K562 (cell line): ENCODE data around the gene DBH. TPM values are rescaled to one million over a fixed set of nuclear protein-coding genes. Genes with fewer than 3 reads are reported as not detected.

Source experiments
- ATAC-seq: fragments of 200-7000 bp; cut with Tn5 transposase; 3 replicates; pipeline ENCODE4 v1.9.1; 2020; ENCODE audit warnings: moderate library complexity
- BruUV-seq: library from RNA; stranded (reverse); fragments of 400-500 nt; replicated peaks from 2 replicates; lab custom pipeline; 2021; lab: Mats Ljungman, UMichigan
- CTCF ChIA-PET: fragments of 300-600 bp; formaldehyde crosslinking; extraction: SDS; loops from one replicate; lab custom pipeline; 2021; ENCODE audit warnings: low intra/inter-chr PET ratio; lab: Yijun Ruan, JAX
- POLR2A ChIA-PET: fragments of 300-600, 350-650 bp; sonication (Branson Sonifier 250); formaldehyde crosslinking; extraction: SDS; loops from one replicate; lab custom pipeline; 2021; ENCODE audit warnings: antibody characterized with exemption, inconsistent platforms; lab: Yijun Ruan, JAX
- DNase-seq, 4 experiments: peaks; one replicate each; pipeline versions ENCODE4 v3.0.0 to v3.0.0-alpha.2; 2011 to 2018; ENCODE audit warnings: low spot score in 3 of 4, mixed read lengths in 3 of 4; ENCODE audit errors: extremely low read depth in 1 of 4
- FAIRE-seq: peaks from 2 replicates; lab custom pipeline; 2011; peaks lifted over from hg19 to GRCh38; lab: Jason Lieb, UNC
- H2AFZ ChIP-seq: 2 replicates; pipeline ENCODE4 v1.6.0; 2011; ENCODE audit warnings: low read depth, low read length, control low read depth, inconsistent platforms
- H3K27ac ChIP-seq: fragments of 200-600 bp; 3 replicates; pipeline ENCODE4 v1.8.0; 2011; ENCODE audit warnings: low read depth, mild to moderate bottlenecking, control low read depth, inconsistent platforms, low read length, moderate library complexity, mixed read lengths; ENCODE audit errors: extremely low read depth
- H3K27me3 ChIP-seq, 2 experiments: fragments of 300-600 bp in 1 of 2; 2 replicates in 1 of 2; 3 replicates in 1 of 2; pipeline versions ENCODE4 v1.6.0 to v1.8.0; 2011; ENCODE audit warnings: inconsistent platforms in 2 of 2, low read length in 2 of 2, mild to moderate bottlenecking in 1 of 2, mixed read lengths in 1 of 2, moderate library complexity in 1 of 2; ENCODE audit not compliant: control insufficient read depth in 2 of 2, insufficient read depth in 2 of 2
- H3K36me3 ChIP-seq: fragments of 300-600 bp; 3 replicates; pipeline ENCODE4 v1.8.0; 2011; ENCODE audit warnings: mild to moderate bottlenecking, low read length, inconsistent platforms; ENCODE audit not compliant: control insufficient read depth, insufficient read depth
- H3K4me1 ChIP-seq, 2 experiments: fragments of 200-600 bp in 1 of 2; replicated peaks in 1 of 2; 2 replicates in 1 of 2; 3 replicates in 1 of 2; pipeline versions ENCODE4 v1.5.1 to v1.8.0; 2011; ENCODE audit warnings: inconsistent platforms in 2 of 2, low read length in 2 of 2, mild to moderate bottlenecking in 1 of 2, mixed read lengths in 1 of 2, moderate library complexity in 1 of 2; ENCODE audit not compliant: control insufficient read depth in 2 of 2, insufficient read depth in 2 of 2
- H3K4me2 ChIP-seq: 2 replicates; pipeline ENCODE4 v1.6.1; 2011; ENCODE audit warnings: low read length, control low read depth, inconsistent platforms, mixed read lengths; ENCODE audit not compliant: insufficient read depth
- H3K4me3 ChIP-seq: fragments of 200-600 bp; sonication (generic), shearing (Covaris generic); 2 replicates; pipeline ENCODE4 v1.5.1; 2016; ENCODE audit warnings: control low read depth, inconsistent platforms
- H3K79me2 ChIP-seq: fragments of 200-600 bp; 3 replicates; pipeline ENCODE4 v1.8.0; 2011; ENCODE audit warnings: low read length, inconsistent platforms; ENCODE audit not compliant: control insufficient read depth, insufficient read depth
- H3K9ac ChIP-seq, 2 experiments: 2 replicates each; pipeline versions ENCODE4 v1.6.0 to v1.6.1; 2011; ENCODE audit warnings: low read depth in 2 of 2, low read length in 2 of 2, control low read depth in 1 of 2, inconsistent platforms in 1 of 2, mild to moderate bottlenecking in 1 of 2, mixed read lengths in 1 of 2; ENCODE audit not compliant: insufficient read depth in 1 of 2
- H3K9me1 ChIP-seq: one replicate; pipeline ENCODE4 v1.6.0; 2011; ENCODE audit warnings: inconsistent platforms, mild to moderate bottlenecking, low read length, moderate library complexity; ENCODE audit not compliant: control insufficient read depth, insufficient read depth
- H3K9me3 ChIP-seq: replicated peaks from 2 replicates; pipeline ENCODE4 v1.5.1; 2011; ENCODE audit warnings: low read depth, low read length, inconsistent platforms; ENCODE audit not compliant: control insufficient read depth, insufficient read depth
- H4K20me1 ChIP-seq: replicated peaks from 2 replicates; pipeline ENCODE4 v1.6.1; 2011; ENCODE audit warnings: low read length, inconsistent platforms, mixed read lengths; ENCODE audit not compliant: control insufficient read depth, insufficient read depth
- CREM ChIP-seq: IDR thresholded peaks from 2 replicates; pipeline ENCODE4 v1.6.1; 2014; ENCODE audit warnings: antibody characterized with exemption, low read depth
- FOXJ3 ChIP-seq: sonication (generic); formaldehyde crosslinking; IDR thresholded peaks from 2 replicates; pipeline ENCODE4 v1.4.0; 2020; ENCODE audit warnings: mild to moderate bottlenecking, missing genetic modification reagents
- MIER1 ChIP-seq: fragments of 450-650 bp; IDR thresholded peaks from 2 replicates; pipeline ENCODE4 v1.6.1; 2016; ENCODE audit warnings: antibody characterized with exemption, mild to moderate bottlenecking, low read depth
- MXI1 ChIP-seq: IDR thresholded peaks from 2 replicates; pipeline ENCODE4 v1.6.1; 2011; ENCODE audit warnings: low read depth, mild to moderate bottlenecking, improper control_type of control experiment, low read length
- NONO ChIP-seq, 2 experiments: fragments of 200-400 bp in 1 of 2; fragments of 450-650 bp in 1 of 2; formaldehyde crosslinking in 1 of 2; IDR thresholded peaks; 2 replicates each; pipeline ENCODE4 v1.6.1; 2017; ENCODE audit warnings: low read depth in 2 of 2, mild to moderate bottlenecking in 2 of 2, moderate library complexity in 2 of 2, low read length in 1 of 2
- RBM14 ChIP-seq: fragments of 200-400 bp; formaldehyde crosslinking; IDR thresholded peaks from 2 replicates; pipeline ENCODE4 v1.6.1; 2018; ENCODE audit warnings: low read depth, mild to moderate bottlenecking, low read length, moderate library complexity, borderline replicate concordance; ENCODE audit not compliant: insufficient read depth
- RNF2 ChIP-seq: sonication (generic); IDR thresholded peaks from 2 replicates; pipeline ENCODE4 v1.6.1; 2016
- SIN3B ChIP-seq: fragments of 450-650 bp; IDR thresholded peaks from 2 replicates; pipeline ENCODE4 v1.6.1; 2017; ENCODE audit warnings: low read depth, mild to moderate bottlenecking, moderate library complexity
- SMAD4 ChIP-seq: fragments of 250-450 bp; sonication (Bioruptor Pico); conservative IDR thresholded peaks from 2 replicates; pipeline ENCODE4 v1.8.0; 2021; ENCODE audit warnings: inconsistent platforms, mild to moderate bottlenecking, moderate library complexity
- SMARCB1 ChIP-seq: IDR thresholded peaks from 2 replicates; pipeline ENCODE4 v1.6.1; 2011; ENCODE audit warnings: improper control_type of control experiment, low read depth; ENCODE audit not compliant: insufficient read length
- TRIM25 ChIP-seq: fragments of 450-650 bp; IDR thresholded peaks from 2 replicates; pipeline ENCODE4 v1.7.0; 2016; ENCODE audit warnings: borderline replicate concordance
- U2AF2 ChIP-seq: fragments of 200-400 bp; formaldehyde crosslinking; optimal IDR thresholded peaks from 2 replicates; pipeline ENCODE3; 2017; ENCODE audit warnings: low read depth, mild to moderate bottlenecking, low read length
- XRCC5 ChIP-seq: fragments of 200-400 bp; formaldehyde crosslinking; IDR thresholded peaks from 2 replicates; pipeline ENCODE4 v1.6.1; 2017; ENCODE audit warnings: low read depth, mild to moderate bottlenecking, low read length
- YBX1 ChIP-seq: fragments of 450-650 bp; IDR thresholded peaks from 2 replicates; pipeline ENCODE4 v1.7.1; 2016; ENCODE audit warnings: mild to moderate bottlenecking
- ZBTB7A ChIP-seq: IDR thresholded peaks from 2 replicates; pipeline ENCODE4 v1.6.1; 2011; ENCODE audit warnings: low read depth, mild to moderate bottlenecking, low read length, moderate library complexity, borderline replicate concordance; ENCODE audit not compliant: control insufficient read depth
- ZNF511 ChIP-seq: sonication (generic); formaldehyde crosslinking; IDR thresholded peaks from 2 replicates; pipeline ENCODE4 v1.8.0; 2022; ENCODE audit warnings: mild to moderate bottlenecking, missing genetic modification reagents
- ZNF644 ChIP-seq: fragments of 200-800 bp; sonication (Bioruptor generic); IDR thresholded peaks from 2 replicates; pipeline ENCODE4 v1.6.1; 2016; ENCODE audit warnings: low read depth, missing genetic modification characterization, missing compliant biosample characterization
- WGBS: fragments of 100-300 bp; shearing (Covaris generic); methylation state at CpG from one replicate; pipeline ENCODE4 v1.1.6; 2016; ENCODE audit warnings: low coverage, mixed read lengths; ENCODE audit not compliant: insufficient coverage; ENCODE audit errors: missing lambda C conversion rate; 5-methylcytosine and 5-hydroxymethylcytosine counted together
- in situ Hi-C: fragments of 300-500 bp; cut with MboI; formaldehyde crosslinking; loops from 4 replicates; pipeline ENCODE4 v1.15.0; 2018; ENCODE audit warnings: inconsistent platforms, mixed read lengths
- intact Hi-C: fragments of 100-400 bp; cut with micrococcal nuclease; formaldehyde crosslinking; loops from 2 replicates; pipeline ENCODE4 v1.14.2; 2022
- polyA plus RNA-seq, 8 experiments: library from polyadenylated mRNA; depleted of rRNA in 4 of 8; stranded (reverse) in 5 of 8; unstranded in 3 of 8; fragments of >200 nt; fragmentation: Nextera tagmentation in 2 of 8; fragmentation: Illumina TruSeq in 1 of 8; extraction: Ambion mirVana in 2 of 8; extraction: Trizol in 1 of 8; gene quantifications; 2 replicates each; pipeline versions ENCODE4 v1.2.1 to v1.2.3, GENCODE V29; 2011 to 2014; ENCODE audit warnings: inconsistent platforms in 1 of 8, missing spikeins in 1 of 8
- total RNA-seq, 7 experiments: library from RNA; depleted of rRNA in 6 of 7; stranded (reverse); fragments of >200 nt in 6 of 7; fragmentation: Illumina TruSeq in 2 of 7; extraction: Trizol in 2 of 7; gene quantifications; 2 replicates each; pipeline versions ENCODE4 v1.2.1 to v1.2.3, GENCODE V29; 2011 to 2021; ENCODE audit warnings: low replicate concordance in 1 of 7

DBH gene
- total and polyA plus RNA-seq, 9 of the 15 experiments (the other 6 are each of a cell fraction or from before 2014, with no cell fraction given), result not detected

- CTCF ChIA-PET, result interaction anchor here (0.6 kb wide), 1 partner anchor 489 kb away, joined by 3 read pairs; no protein-coding TSS in a partner anchor
- WGBS, result 4% methylated on average over 27 of the region's 61 CpGs
- TF ChIP-seq XRCC5 (no peak), FOXJ3 (no peak), RBM14 (no peak), SMARCB1 (no peak), MXI1 (no peak), SMAD4 (peak; percentile 63), ZBTB7A (0 out of 2 replicates have a peak, but pooled peaks have one; percentile 18), YBX1 (no peak), ZNF511 (CRISPR knock-in tag) (peak; percentile 54; the same call in 1 of the 2 replicates), CREM (0 out of 2 replicates have a peak, but pooled peaks have one; percentile 36), TRIM25 (no peak), MIER1 (peak; percentile 82), U2AF2 (no peak), SIN3B (no peak), RNF2 (no peak), NONO (IDR thresholded peaks at IDR 0.05; ENCODE audit: low read depth in 2 of 2, low read length in 1 of 2) (0 out of 4 replicates have a peak, but pooled peaks of 1 of the 2 experiments have one; percentile 24), ZNF644 (tag) (no peak)
These were observed 26.7 kb upstream of the DBH start, which contains the start of gene FAM163B for GRCh38 chr9:133609311-133610098. Gene FAM163B, minus strand, starts transcription at chr9:133609389. Its CDS starts 29,166 bp downstream, at chr9:133580223.

More at GRCh38 chr9:133609311-133610098, 26.7 kb upstream of the DBH start, which contains the start of gene FAM163B:
- Histone ChIP-seq H3K4me2 (no peak within 1 kb of the TSS), H2AFZ (no peak within 1 kb of the TSS), H4K20me1 (peaks cover 18% of the 10 kb centered on the region), H3K79me2 (no peaks in the 10 kb centered on the region), H3K9me3 (no peaks in the 10 kb centered on the region), H3K4me1 (peaks cover 0 to 12% of the 10 kb centered on the region in 2 experiments; a peak in 2 of 5 replicates), H3K27ac (no peak within 1 kb of the TSS), H3K9ac (no peak within 1 kb of the TSS), H3K9me1 (no peaks in the 10 kb centered on the region), H3K4me3 (no peak within 1 kb of the TSS), H3K27me3 (peaks cover 11 to 53% of the 10 kb centered on the region in 2 experiments; a peak in 4 of 5 replicates), H3K36me3 (no peaks in the 10 kb centered on the region)
- POLR2A ChIA-PET, result no interaction called here
- in situ Hi-C loops (no loop called here), intact Hi-C loops (no loop called here)
- peak; percentile 91 for ATAC-seq
- FAIRE-seq, result no peak
- DNase-seq, result peak; percentile 53 to 89 (median 80)
- BruUV-seq, result no TSS peak
